Nephron (organoid): ENCODE measurements around the gene EXD3.

Source experiments
- H3K27ac Mint-ChIP-seq, 3 experiments: 2 replicates each; pipeline ENCODE4 v1.8.0; 2020; ENCODE audit warnings: mixed read lengths in 3 of 3, mild to moderate bottlenecking in 2 of 3, moderate library complexity in 1 of 3
- H3K27me3 Mint-ChIP-seq: 2 replicates; pipeline ENCODE4 v1.8.0; 2021; ENCODE audit warnings: low read depth, mild to moderate bottlenecking, moderate library complexity, mixed read lengths
- H3K36me3 Mint-ChIP-seq: 2 replicates; pipeline ENCODE4 v1.8.0; 2020; ENCODE audit warnings: low read depth, mixed read lengths
- H3K4me1 Mint-ChIP-seq: 2 replicates; pipeline ENCODE4 v1.8.0; 2020; ENCODE audit warnings: mixed read lengths
- H3K4me3 Mint-ChIP-seq, 3 experiments: 2 replicates each; pipeline ENCODE4 v1.8.0; 2020; ENCODE audit warnings: mild to moderate bottlenecking in 3 of 3, mixed read lengths in 3 of 3, moderate library complexity in 2 of 3
- H3K9me3 Mint-ChIP-seq: 2 replicates; pipeline ENCODE4 v1.8.0; 2020; ENCODE audit warnings: mixed read lengths
- TF ChIP-seq, protein P1 (sequence below), 3 experiments: fragments of 200-600 bp; sonication (generic); IDR thresholded peaks; one replicate each; pipeline ENCODE4 v1.5.0; 2021; ENCODE audit warnings: antibody characterized with exemption in 3 of 3; ENCODE audit not compliant: unreplicated experiment in 3 of 3

Gene EXD3

GRCh38 chr9:137439158-137439714 lies 16.3 kb upstream of the EXD3 start:
- TF ChIP-seq, protein P1, sequence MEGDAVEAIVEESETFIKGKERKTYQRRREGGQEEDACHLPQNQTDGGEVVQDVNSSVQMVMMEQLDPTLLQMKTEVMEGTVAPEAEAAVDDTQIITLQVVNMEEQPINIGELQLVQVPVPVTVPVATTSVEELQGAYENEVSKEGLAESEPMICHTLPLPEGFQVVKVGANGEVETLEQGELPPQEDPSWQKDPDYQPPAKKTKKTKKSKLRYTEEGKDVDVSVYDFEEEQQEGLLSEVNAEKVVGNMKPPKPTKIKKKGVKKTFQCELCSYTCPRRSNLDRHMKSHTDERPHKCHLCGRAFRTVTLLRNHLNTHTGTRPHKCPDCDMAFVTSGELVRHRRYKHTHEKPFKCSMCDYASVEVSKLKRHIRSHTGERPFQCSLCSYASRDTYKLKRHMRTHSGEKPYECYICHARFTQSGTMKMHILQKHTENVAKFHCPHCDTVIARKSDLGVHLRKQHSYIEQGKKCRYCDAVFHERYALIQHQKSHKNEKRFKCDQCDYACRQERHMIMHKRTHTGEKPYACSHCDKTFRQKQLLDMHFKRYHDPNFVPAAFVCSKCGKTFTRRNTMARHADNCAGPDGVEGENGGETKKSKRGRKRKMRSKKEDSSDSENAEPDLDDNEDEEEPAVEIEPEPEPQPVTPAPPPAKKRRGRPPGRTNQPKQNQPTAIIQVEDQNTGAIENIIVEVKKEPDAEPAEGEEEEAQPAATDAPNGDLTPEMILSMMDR (IDR thresholded peaks at IDR 0.05; ENCODE audit: unreplicated experiment in 3 of 3): no peak
- no peaks in the 10 kb centered on the region for H3K36me3 Mint-ChIP-seq
- peaks cover 9% of the 10 kb centered on the region for H3K27me3 Mint-ChIP-seq
- peak overlapping the region in 1 of 3 experiments; percentile 63 for H3K4me3 Mint-ChIP-seq
- peaks cover 5% of the 10 kb centered on the region for H3K4me1 Mint-ChIP-seq
- H3K27ac Mint-ChIP-seq: no peak overlapping the region
- H3K9me3 Mint-ChIP-seq: peaks cover 2% of the 10 kb centered on the region

DNA sequence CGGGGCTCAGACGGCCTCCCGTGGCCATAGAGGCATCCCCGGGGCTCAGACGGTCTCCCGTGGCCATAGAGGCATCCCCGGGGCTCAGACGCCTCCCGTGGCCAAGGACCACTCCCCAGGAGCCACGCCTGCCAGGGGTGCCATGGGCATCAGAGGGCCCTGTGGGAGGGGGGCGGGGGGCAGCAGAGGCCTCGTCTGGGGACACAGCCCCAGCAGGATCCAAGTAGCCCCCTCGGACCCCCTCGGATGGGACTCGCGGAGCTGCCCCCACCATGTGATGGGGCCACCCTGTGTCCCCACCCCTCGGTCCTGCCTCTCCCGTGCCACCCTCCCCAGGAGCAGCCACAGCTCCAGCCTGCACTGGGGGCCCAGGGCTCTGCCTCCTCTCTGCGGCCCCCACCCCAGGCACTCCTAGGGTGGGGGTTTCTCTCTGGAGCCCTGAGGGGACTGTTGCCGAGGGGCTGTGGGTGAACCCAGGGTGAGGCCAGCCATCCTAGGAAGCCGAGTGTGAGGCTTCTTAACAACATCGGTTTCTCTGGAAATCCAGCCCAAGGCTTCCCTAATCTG lies 15.7 kb upstream of the EXD3 start:
- Mint-ChIP-seq H3K27ac (no peak overlapping the region), H3K27me3 (peaks cover 9% of the 10 kb centered on the region), H3K9me3 (peaks cover 2% of the 10 kb centered on the region), H3K4me3 (no peak overlapping the region), H3K4me1 (peaks cover 5% of the 10 kb centered on the region), H3K36me3 (no peaks in the 10 kb centered on the region)
- TF ChIP-seq, protein P1 (IDR thresholded peaks at IDR 0.05; ENCODE audit: unreplicated experiment in 3 of 3): no peak

- Mint-ChIP-seq H3K27me3 (peaks cover 9% of the 10 kb centered on the region), H3K4me1 (peaks cover 5% of the 10 kb centered on the region)
Observed at GRCh38 chr9:137437691-137438590, 15.0 kb upstream of the EXD3 start.

GRCh38 chr9:137436761-137437600 lies 14.0 kb upstream of the EXD3 start:
- TF ChIP-seq, protein P1 (IDR thresholded peaks at IDR 0.05; ENCODE audit: unreplicated experiment in 3 of 3): no peak
- Mint-ChIP-seq H3K4me3 (no peak overlapping the region), H3K36me3 (no peaks in the 10 kb centered on the region), H3K4me1 (peaks cover 3% of the 10 kb centered on the region), H3K9me3 (no peaks in the 10 kb centered on the region), H3K27ac (no peak overlapping the region), H3K27me3 (peaks cover 7% of the 10 kb centered on the region)

More at GRCh38 chr9:137437691-137438590, 15.0 kb upstream of the EXD3 start:
- Mint-ChIP-seq H3K9me3 (no peaks in the 10 kb centered on the region), H3K4me3 (no peak overlapping the region), H3K36me3 (no peaks in the 10 kb centered on the region), H3K27ac (no peak overlapping the region)
- TF ChIP-seq, protein P1 (IDR thresholded peaks at IDR 0.05; ENCODE audit: unreplicated experiment in 3 of 3): no peak

DNA sequence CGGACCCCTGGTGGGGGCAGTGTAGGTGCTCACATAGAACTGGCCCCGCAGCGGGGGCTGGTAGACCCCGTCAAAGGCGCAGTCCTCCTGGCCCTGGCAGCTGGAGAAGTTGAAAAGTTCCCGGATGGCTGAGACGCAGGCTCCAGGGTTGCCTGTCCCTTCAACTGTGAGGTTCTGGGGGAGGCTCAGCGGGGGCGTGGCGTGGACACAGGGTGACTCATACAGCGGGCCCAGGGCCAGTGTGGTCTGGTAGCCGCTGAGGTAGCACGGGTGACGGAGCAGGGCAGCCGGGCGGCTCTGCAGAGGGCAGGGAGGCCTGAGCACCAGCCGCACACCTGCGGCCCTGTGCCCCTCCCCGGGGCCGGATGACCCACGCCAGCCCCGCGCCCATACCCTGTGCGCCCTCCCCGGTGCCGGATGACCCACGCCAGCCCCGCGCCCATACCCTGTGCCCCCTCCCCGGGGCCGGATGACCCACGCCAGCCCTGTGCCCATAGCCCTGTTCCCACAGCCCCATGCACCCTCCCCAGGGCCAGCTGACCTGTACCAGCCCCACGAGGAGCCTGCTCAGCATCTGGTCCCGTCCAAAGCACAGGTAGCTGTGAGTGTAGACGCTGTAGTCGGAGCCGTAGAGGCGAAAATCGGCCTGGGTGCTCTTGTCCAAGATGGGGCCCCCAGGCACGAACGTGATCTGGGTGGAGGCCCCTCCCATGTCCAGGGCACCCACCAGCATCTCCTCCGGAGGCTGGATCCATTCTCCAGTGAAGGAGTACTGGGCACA lies 13.2 kb upstream of the EXD3 start:
- Mint-ChIP-seq H3K27ac (no peak overlapping the region), H3K9me3 (no peaks in the 10 kb centered on the region), H3K27me3 (peaks cover 5% of the 10 kb centered on the region), H3K4me3 (no peak overlapping the region), H3K36me3 (no peaks in the 10 kb centered on the region), H3K4me1 (no peaks in the 10 kb centered on the region)
- TF ChIP-seq, protein P1 (IDR thresholded peaks at IDR 0.05; ENCODE audit: unreplicated experiment in 3 of 3): no peak
